HEK293 (cell line): ENCODE measurements around the gene LMLN.

ENCODE experiments used
- CTCF ChIA-PET: fragments of 350-600 bp; formaldehyde crosslinking; extraction: SDS; loops from one replicate; lab custom pipeline; 2021; ENCODE audit warnings: antibody characterized with exemption; lab: Yijun Ruan, JAX
- POLR2A ChIA-PET: fragments of 300-600 bp; formaldehyde crosslinking; extraction: SDS; loops from one replicate; lab custom pipeline; 2020; ENCODE audit warnings: antibody characterized with exemption, inconsistent platforms; lab: Yijun Ruan, JAX
- H3K27ac ChIP-seq: fragments of 200-500 bp; sonication (Bioruptor generic); 2 replicates; pipeline ENCODE4 v1.5.1; 2014; ENCODE audit warnings: low read depth, low read length, control low read depth, inconsistent platforms; ENCODE audit errors: extremely low read depth
- H3K36me3 ChIP-seq, 2 experiments: fragments of 200-500 bp in 1 of 2; sonication (Bioruptor generic) in 1 of 2; 1 replicate in 1 of 2; 2 replicates in 1 of 2; pipeline ENCODE4 v1.5.1; 2014 to 2017; ENCODE audit warnings: inconsistent platforms in 2 of 2, low read length in 2 of 2; ENCODE audit not compliant: control insufficient read depth in 2 of 2, insufficient read depth in 1 of 2
- H3K4me1 ChIP-seq: fragments of 200-500 bp; sonication (Bioruptor generic); 2 replicates; pipeline ENCODE4 v1.5.1; 2014; ENCODE audit warnings: mild to moderate bottlenecking, low read length, inconsistent platforms; ENCODE audit not compliant: control insufficient read depth, insufficient read depth
- H3K4me3 ChIP-seq: 2 replicates; pipeline ENCODE4 v1.5.1; 2011; ENCODE audit warnings: low read depth, mild to moderate bottlenecking, control low read depth, low read length, moderate library complexity
- H3K9me3 ChIP-seq: fragments of 200-500 bp; sonication (Bioruptor generic); 2 replicates; pipeline ENCODE4 v1.5.1; 2014; ENCODE audit warnings: low read depth, low read length, inconsistent platforms; ENCODE audit not compliant: control insufficient read depth, insufficient read depth
- GLIS1 ChIP-seq: fragments of 450-650 bp; formaldehyde crosslinking; IDR thresholded peaks from 2 replicates; pipeline ENCODE4 v1.5.1; 2016; ENCODE audit warnings: missing biosample characterization, missing genetic modification characterization
- KLF1 ChIP-seq: fragments of 450-650 bp; formaldehyde crosslinking; IDR thresholded peaks from 2 replicates; pipeline ENCODE4 v1.5.1; 2016; ENCODE audit warnings: missing biosample characterization, missing genetic modification characterization
- KLF10 ChIP-seq: fragments of 450-650 bp; IDR thresholded peaks from 2 replicates; pipeline ENCODE4 v1.5.1; 2018; ENCODE audit warnings: missing biosample characterization, mild to moderate bottlenecking, missing genetic modification characterization
- KLF8 ChIP-seq: fragments of 450-650 bp; formaldehyde crosslinking; IDR thresholded peaks from 2 replicates; pipeline ENCODE4 v1.5.1; 2016; ENCODE audit warnings: missing biosample characterization, missing genetic modification characterization
- PRDM4 ChIP-seq: fragments of 450-650 bp; formaldehyde crosslinking; IDR thresholded peaks from 2 replicates; pipeline ENCODE4 v1.5.1; 2017; ENCODE audit warnings: missing biosample characterization, missing genetic modification characterization
- SETDB1 ChIP-seq: IDR thresholded peaks from one replicate; pipeline ENCODE4 v1.6.1; 2017; ENCODE audit warnings: mild to moderate bottlenecking, low read length, moderate library complexity, mixed read lengths; ENCODE audit not compliant: insufficient read length
- SP2 ChIP-seq: fragments of 450-650 bp; formaldehyde crosslinking; IDR thresholded peaks from 2 replicates; pipeline ENCODE4 v1.5.1; 2016; ENCODE audit warnings: missing biosample characterization, missing genetic modification characterization
- YY2 ChIP-seq: fragments of 450-650 bp; formaldehyde crosslinking; IDR thresholded peaks from 2 replicates; pipeline ENCODE4 v1.5.1; 2016; ENCODE audit warnings: missing biosample characterization, missing genetic modification characterization
- ZBTB21 ChIP-seq: fragments of 450-650 bp; formaldehyde crosslinking; IDR thresholded peaks from 2 replicates; pipeline ENCODE4 v1.5.1; 2017; ENCODE audit warnings: missing biosample characterization, missing genetic modification characterization
- ZBTB48 ChIP-seq: fragments of 450-650 bp; formaldehyde crosslinking; IDR thresholded peaks from 2 replicates; pipeline ENCODE4 v1.5.1; 2016; ENCODE audit warnings: missing biosample characterization, missing genetic modification characterization
- ZFHX2 ChIP-seq: fragments of 450-650 bp; formaldehyde crosslinking; conservative IDR thresholded peaks from 2 replicates; pipeline ENCODE4 v1.5.1; 2016; ENCODE audit warnings: missing biosample characterization, missing genetic modification characterization
- ZNF114 ChIP-seq: fragments of 450-650 bp; formaldehyde crosslinking; IDR thresholded peaks from 2 replicates; pipeline ENCODE4 v1.5.0; 2017; ENCODE audit warnings: missing biosample characterization, missing genetic modification characterization
- ZNF248 ChIP-seq: fragments of 450-650 bp; formaldehyde crosslinking; IDR thresholded peaks from 2 replicates; pipeline ENCODE4 v1.5.1; 2017; ENCODE audit warnings: missing biosample characterization, missing genetic modification characterization
- ZNF311 ChIP-seq: fragments of 450-650 bp; formaldehyde crosslinking; IDR thresholded peaks from 2 replicates; pipeline ENCODE4 v1.5.1; 2017; ENCODE audit warnings: missing biosample characterization, missing genetic modification characterization, borderline replicate concordance
- ZNF350 ChIP-seq: fragments of 450-650 bp; formaldehyde crosslinking; IDR thresholded peaks from 2 replicates; pipeline ENCODE4 v1.5.0; 2017; ENCODE audit warnings: missing biosample characterization, mild to moderate bottlenecking, missing genetic modification characterization
- ZNF362 ChIP-seq: fragments of 450-650 bp; formaldehyde crosslinking; IDR thresholded peaks from 2 replicates; pipeline ENCODE4 v1.5.1; 2016; ENCODE audit warnings: missing biosample characterization, missing genetic modification characterization
- ZNF423 ChIP-seq: fragments of 450-650 bp; formaldehyde crosslinking; IDR thresholded peaks from 2 replicates; pipeline ENCODE4 v1.5.1; 2016; ENCODE audit warnings: missing biosample characterization, missing genetic modification characterization
- ZNF521 ChIP-seq: fragments of 450-650 bp; formaldehyde crosslinking; IDR thresholded peaks from 2 replicates; pipeline ENCODE4 v1.5.1; 2017; ENCODE audit warnings: missing biosample characterization, mild to moderate bottlenecking, missing genetic modification characterization
- ZNF560 ChIP-seq: fragments of 450-650 bp; formaldehyde crosslinking; IDR thresholded peaks from 2 replicates; pipeline ENCODE4 v1.5.1; 2017; ENCODE audit warnings: missing biosample characterization, missing genetic modification characterization, borderline replicate concordance
- ZNF571 ChIP-seq: fragments of 450-650 bp; formaldehyde crosslinking; IDR thresholded peaks from 2 replicates; pipeline ENCODE4 v1.5.0; 2017; ENCODE audit warnings: missing biosample characterization, missing genetic modification characterization
- ZNF580 ChIP-seq: fragments of 450-650 bp; formaldehyde crosslinking; IDR thresholded peaks from 2 replicates; pipeline ENCODE4 v1.5.1; 2016; ENCODE audit warnings: missing biosample characterization, missing genetic modification characterization
- ZSCAN16 ChIP-seq: fragments of 450-650 bp; formaldehyde crosslinking; IDR thresholded peaks from 2 replicates; pipeline ENCODE4 v1.5.1; 2016; ENCODE audit warnings: missing biosample characterization, missing genetic modification characterization
- TF ChIP-seq, protein P1 (sequence below): fragments of 450-650 bp; formaldehyde crosslinking; IDR thresholded peaks from 2 replicates; pipeline ENCODE4 v1.5.1; 2016; ENCODE audit warnings: missing biosample characterization, missing genetic modification characterization
- TF ChIP-seq, protein P2 (sequence below): IDR thresholded peaks from 2 replicates; pipeline ENCODE4 v1.6.1; 2011; ENCODE audit warnings: mild to moderate bottlenecking, low read depth, low read length, borderline replicate concordance

The LMLN gene

DNA sequence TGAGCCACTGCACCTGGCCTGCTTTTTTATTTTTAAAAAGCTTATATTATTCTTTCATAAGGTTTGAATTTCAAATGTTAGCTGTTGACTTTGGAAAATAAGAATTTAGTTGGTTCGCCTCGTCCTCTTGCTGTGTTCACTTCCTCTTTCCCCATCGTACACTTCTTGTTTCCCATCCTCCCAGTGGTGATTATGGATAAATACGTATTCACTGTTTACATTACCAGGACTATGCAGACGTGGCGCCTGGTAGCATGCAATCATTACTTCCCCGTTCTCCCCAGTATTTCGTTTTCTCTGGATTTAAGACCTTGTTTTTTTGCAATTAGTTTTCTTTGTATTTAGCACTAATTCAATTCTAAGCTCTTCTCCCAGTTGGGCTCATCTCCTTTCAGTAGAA is 70.1 kb downstream of the LMLN start (continued):
- TF ChIP-seq ZSCAN16 (tag by site-specific recombination): no peak
- TF ChIP-seq, protein P1, sequence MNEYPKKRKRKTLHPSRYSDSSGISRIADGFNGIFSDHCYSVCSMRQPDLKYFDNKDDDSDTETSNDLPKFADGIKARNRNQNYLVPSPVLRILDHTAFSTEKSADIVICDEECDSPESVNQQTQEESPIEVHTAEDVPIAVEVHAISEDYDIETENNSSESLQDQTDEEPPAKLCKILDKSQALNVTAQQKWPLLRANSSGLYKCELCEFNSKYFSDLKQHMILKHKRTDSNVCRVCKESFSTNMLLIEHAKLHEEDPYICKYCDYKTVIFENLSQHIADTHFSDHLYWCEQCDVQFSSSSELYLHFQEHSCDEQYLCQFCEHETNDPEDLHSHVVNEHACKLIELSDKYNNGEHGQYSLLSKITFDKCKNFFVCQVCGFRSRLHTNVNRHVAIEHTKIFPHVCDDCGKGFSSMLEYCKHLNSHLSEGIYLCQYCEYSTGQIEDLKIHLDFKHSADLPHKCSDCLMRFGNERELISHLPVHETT (tag by site-specific recombination): no peak
- no peak for TF ChIP-seq ZNF571
- no peak for TF ChIP-seq SETDB1
- TF ChIP-seq, protein P2, sequence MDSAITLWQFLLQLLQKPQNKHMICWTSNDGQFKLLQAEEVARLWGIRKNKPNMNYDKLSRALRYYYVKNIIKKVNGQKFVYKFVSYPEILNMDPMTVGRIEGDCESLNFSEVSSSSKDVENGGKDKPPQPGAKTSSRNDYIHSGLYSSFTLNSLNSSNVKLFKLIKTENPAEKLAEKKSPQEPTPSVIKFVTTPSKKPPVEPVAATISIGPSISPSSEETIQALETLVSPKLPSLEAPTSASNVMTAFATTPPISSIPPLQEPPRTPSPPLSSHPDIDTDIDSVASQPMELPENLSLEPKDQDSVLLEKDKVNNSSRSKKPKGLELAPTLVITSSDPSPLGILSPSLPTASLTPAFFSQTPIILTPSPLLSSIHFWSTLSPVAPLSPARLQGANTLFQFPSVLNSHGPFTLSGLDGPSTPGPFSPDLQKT: no peak
- TF ChIP-seq ZFHX2: no peak

GRCh38 chr3:198030726-198031125 is 70.7 kb downstream of the LMLN start:
- no peak for TF ChIP-seq ZNF311 (tag by site-specific recombination)
- ChIA-PET POLR2A (no interaction called here), CTCF (no interaction called here)
- H3K36me3 ChIP-seq: no peaks in the 10 kb centered on the region
- H3K27ac ChIP-seq: no peak overlapping the region
- H3K9me3 ChIP-seq: no peaks in the 10 kb centered on the region
- H3K4me3 ChIP-seq: no peak overlapping the region
- H3K4me1 ChIP-seq: no peaks in the 10 kb centered on the region; the same call in 1 of the 2 replicates

GRCh38 chr3:198032039-198032936 is 72.3 kb downstream of the LMLN start:
- Histone ChIP-seq H3K4me1 (no peaks in the 10 kb centered on the region; the same call in 1 of the 2 replicates), H3K36me3 (no peaks in the 10 kb centered on the region), H3K27ac (no peak overlapping the region), H3K4me3 (no peak overlapping the region), H3K9me3 (no peaks in the 10 kb centered on the region)
- ChIA-PET CTCF (interaction anchor here (0.7 kb wide), 1 partner anchor 17 kb away, joined by 3 read pairs; no protein-coding TSS in a partner anchor), POLR2A (interaction anchor here (0.6 kb wide), 1 partner anchor 115 kb away, joined by 4 read pairs; no protein-coding TSS in a partner anchor)
- TF ChIP-seq ZNF248 (tag by site-specific recombination) (no peak), ZNF423 (tag by site-specific recombination) (no peak), SP2 (no peak), ZBTB48 (tag by site-specific recombination) (no peak)

DNA sequence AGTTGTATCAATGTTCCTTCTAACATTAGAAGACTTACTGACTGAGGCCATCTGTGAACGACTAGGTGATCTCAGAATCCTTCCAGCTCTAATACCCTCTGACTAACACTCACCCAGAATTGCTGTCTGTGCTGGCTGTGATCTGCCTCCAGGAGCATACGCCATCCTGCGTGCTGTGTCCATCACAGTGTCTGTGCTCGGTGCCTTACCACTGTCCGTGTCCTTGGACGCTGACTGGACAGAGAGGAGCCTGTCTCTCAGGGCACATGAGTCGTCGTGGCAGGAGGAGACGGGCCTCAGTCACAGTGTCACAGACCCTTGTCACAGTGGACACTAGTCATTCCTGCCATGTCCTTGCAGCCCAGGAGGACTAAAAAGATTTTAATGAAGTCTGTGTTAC is 83.1 kb downstream of the LMLN start:
- ChIA-PET CTCF (no interaction called here), POLR2A (no interaction called here)
- Histone ChIP-seq H3K27ac (no peak overlapping the region), H3K36me3 (peaks cover 0 to 11% of the 10 kb centered on the region in 2 experiments; a peak in 2 of 3 replicates), H3K9me3 (no peaks in the 10 kb centered on the region), H3K4me3 (no peak overlapping the region), H3K4me1 (no peaks in the 10 kb centered on the region)
- TF ChIP-seq ZNF362 (tag by site-specific recombination) (no peak), KLF1 (no peak), KLF10 (tag by site-specific recombination) (no peak), KLF8 (tag by site-specific recombination) (no peak), ZNF521 (tag by site-specific recombination) (no peak), ZBTB21 (tag by site-specific recombination) (no peak), YY2 (tag by site-specific recombination) (no peak), GLIS1 (no peak), PRDM4 (tag by site-specific recombination) (no peak), ZNF571 (no peak), ZNF560 (no peak), ZNF580 (tag by site-specific recombination) (no peak), ZNF350 (tag by site-specific recombination) (no peak), ZNF114 (tag by site-specific recombination) (no peak)
